HepG2 (cell line): Measurements from ENCODE around the gene ICAM3.

Experiments used
- MLLT10 ChIP-seq: sonication (generic); formaldehyde crosslinking; IDR thresholded peaks from 2 replicates; pipeline ENCODE4 v1.4.0; 2020; ENCODE audit warnings: missing genetic modification reagents
- POLR2AphosphoS5 ChIP-seq: IDR thresholded peaks from 2 replicates; pipeline ENCODE4 v1.6.1; 2012; ENCODE audit warnings: low read depth, low read length

- TF ChIP-seq POLR2AphosphoS5: no peak
- TF ChIP-seq MLLT10 (CRISPR knock-in tag): no peak
Measured at GRCh38 chr19:10292789-10293636, 46.4 kb downstream of the ICAM3 start.
